Fibroblast of mammary gland (primary cell): Measurements from ENCODE around the gene SIGLEC1.
A peak's percentile ranks its signal among the peaks of the same experiment; 100 is the strongest.

Experiments
- DNase-seq: peaks from one replicate; pipeline ENCODE4 v3.0.0-alpha.2; 2010; ENCODE audit warnings: low read depth
- H3K4me3 ChIP-seq: 2 replicates; pipeline ENCODE4 v1.5.1; 2011; ENCODE audit warnings: low read depth, mild to moderate bottlenecking, low read length, moderate library complexity; ENCODE audit not compliant: control insufficient read depth
- CTCF ChIP-seq: conservative IDR thresholded peaks from 2 replicates; pipeline ENCODE4 v1.5.1; 2011; ENCODE audit warnings: low read depth, low read length, inconsistent platforms; ENCODE audit not compliant: control insufficient read depth, insufficient read depth

SIGLEC1 gene

GRCh38 chr20:3755814-3756480, 43.5 kb upstream of the SIGLEC1 start:
- no peak for TF ChIP-seq CTCF
- no peak overlapping the region for H3K4me3 ChIP-seq
- DNase-seq = no peak

GRCh38 chr20:3755269-3755668, 42.9 kb upstream of the SIGLEC1 start:
- no peak for TF ChIP-seq CTCF
- no peak overlapping the region for H3K4me3 ChIP-seq

GRCh38 chr20:3754276-3754630, 41.9 kb upstream of the SIGLEC1 start:
- no peak for DNase-seq
- H3K4me3 ChIP-seq = no peak overlapping the region
- TF ChIP-seq CTCF = no peak

More at GRCh38 chr20:3755269-3755668, 42.9 kb upstream of the SIGLEC1 start:
- DNase-seq = no peak

GRCh38 chr20:3753501-3754275, 41.3 kb upstream of the SIGLEC1 start:
- no peak for TF ChIP-seq CTCF
- no peak for DNase-seq
- no peak overlapping the region for H3K4me3 ChIP-seq

- H3K4me3 ChIP-seq = no peak overlapping the region
- DNase-seq = peak; percentile 82
- TF ChIP-seq CTCF = peak; percentile 94
These were observed 40.7 kb upstream of the SIGLEC1 start for GRCh38 chr20:3753098-3753497.

- no peak for DNase-seq
- H3K4me3 ChIP-seq = no peak overlapping the region
- TF ChIP-seq CTCF = no peak
These were observed 40.0 kb upstream of the SIGLEC1 start for GRCh38 chr20:3752386-3752759.
